PC-3 (cell line): ENCODE data around the gene RCAN1.

Source experiments
- EZH2phosphoT487 ChIP-seq: fragments of 300-600 bp; sonication (generic); IDR thresholded peaks from 2 replicates; pipeline ENCODE4 v1.6.1; 2018; ENCODE audit warnings: mild to moderate bottlenecking, antibody characterized with exemption, low read length, borderline replicate concordance
- TF ChIP-seq, protein P1 (sequence below): fragments of 300-600 bp; sonication (generic); conservative IDR thresholded peaks from 2 replicates; pipeline ENCODE4 v1.5.1; 2017; ENCODE audit warnings: antibody characterized with exemption, low read depth, mild to moderate bottlenecking, low read length

DNA sequence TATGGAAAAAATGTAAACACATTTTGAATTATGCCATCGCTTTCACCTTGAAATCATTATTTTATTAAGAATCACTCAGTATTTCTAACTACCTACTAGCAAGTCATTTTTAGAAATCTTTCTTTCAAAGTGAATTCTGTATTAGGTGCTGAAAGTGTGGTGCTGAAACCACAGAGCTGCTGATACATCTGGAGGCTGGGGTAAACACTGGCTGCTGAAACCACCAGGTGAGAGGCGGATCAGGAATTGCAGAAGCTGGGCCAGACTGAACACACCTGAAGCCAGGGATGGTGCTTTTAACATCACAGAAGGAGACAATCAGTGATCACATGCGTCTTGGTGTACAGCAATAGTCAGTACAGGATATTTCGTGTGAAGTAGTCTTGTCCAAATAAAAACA is 60.7 kb downstream of the RCAN1 start:
- TF ChIP-seq, protein P1, sequence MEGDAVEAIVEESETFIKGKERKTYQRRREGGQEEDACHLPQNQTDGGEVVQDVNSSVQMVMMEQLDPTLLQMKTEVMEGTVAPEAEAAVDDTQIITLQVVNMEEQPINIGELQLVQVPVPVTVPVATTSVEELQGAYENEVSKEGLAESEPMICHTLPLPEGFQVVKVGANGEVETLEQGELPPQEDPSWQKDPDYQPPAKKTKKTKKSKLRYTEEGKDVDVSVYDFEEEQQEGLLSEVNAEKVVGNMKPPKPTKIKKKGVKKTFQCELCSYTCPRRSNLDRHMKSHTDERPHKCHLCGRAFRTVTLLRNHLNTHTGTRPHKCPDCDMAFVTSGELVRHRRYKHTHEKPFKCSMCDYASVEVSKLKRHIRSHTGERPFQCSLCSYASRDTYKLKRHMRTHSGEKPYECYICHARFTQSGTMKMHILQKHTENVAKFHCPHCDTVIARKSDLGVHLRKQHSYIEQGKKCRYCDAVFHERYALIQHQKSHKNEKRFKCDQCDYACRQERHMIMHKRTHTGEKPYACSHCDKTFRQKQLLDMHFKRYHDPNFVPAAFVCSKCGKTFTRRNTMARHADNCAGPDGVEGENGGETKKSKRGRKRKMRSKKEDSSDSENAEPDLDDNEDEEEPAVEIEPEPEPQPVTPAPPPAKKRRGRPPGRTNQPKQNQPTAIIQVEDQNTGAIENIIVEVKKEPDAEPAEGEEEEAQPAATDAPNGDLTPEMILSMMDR = no peak
- no peak for TF ChIP-seq EZH2phosphoT487
